GM18499 (cell line): ENCODE measurements around the gene FLYWCH1.
"Not testable (repeated sequence)": the region's sequence is repeated elsewhere in the genome, so short reads cannot be mapped to it uniquely, and the experiment has no call there.

Experiments used
- ATAC-seq: cut with Tn5 transposase; IDR thresholded peaks from one replicate; pipeline ENCODE4 v1.9.1; 2021; ENCODE audit warnings: moderate number of reproducible peaks; ENCODE audit not compliant: insufficient read depth, unreplicated experiment

FLYWCH1 gene

GRCh38 chr16:2898831-2899563, 12.7 kb upstream of the FLYWCH1 start:
- ATAC-seq, result no peak

GRCh38 chr16:2899564-2900072, 12.1 kb upstream of the FLYWCH1 start:
- no peak for ATAC-seq

- no peak for ATAC-seq
Measured at GRCh38 chr16:2900526-2901075, 11.1 kb upstream of the FLYWCH1 start.

- no peak for ATAC-seq
Measured at GRCh38 chr16:2902337-2903130, 9.2 kb upstream of the FLYWCH1 start.

GRCh38 chr16:2904100-2904921, 7.4 kb upstream of the FLYWCH1 start:
- ATAC-seq, result no peak

GRCh38 chr16:2904922-2905240, 6.8 kb upstream of the FLYWCH1 start:
- peak; percentile 15 for ATAC-seq

- ATAC-seq, result peak; percentile 71
Measured at GRCh38 chr16:2905241-2905987, 6.3 kb upstream of the FLYWCH1 start.

GRCh38 chr16:2905988-2906387, 5.7 kb upstream of the FLYWCH1 start:
- no peak for ATAC-seq

GRCh38 chr16:2907084-2907753, 4.5 kb upstream of the FLYWCH1 start:
- not testable (repeated sequence) for ATAC-seq

- no peak for ATAC-seq
Measured at GRCh38 chr16:2910441-2910969, 1.2 kb upstream of the FLYWCH1 start.

GRCh38 chr16:2912330-2913199, 834 bp downstream of the FLYWCH1 start:
- ATAC-seq, result no peak

- no peak for ATAC-seq
Measured at GRCh38 chr16:2913603-2914002, 1.9 kb downstream of the FLYWCH1 start.

- no peak for ATAC-seq
Measured at GRCh38 chr16:2914233-2914632, 2.5 kb downstream of the FLYWCH1 start.

- no peak for ATAC-seq
Measured at GRCh38 chr16:2915196-2915929, 3.6 kb downstream of the FLYWCH1 start.

GRCh38 chr16:2919511-2920255, 8.0 kb downstream of the FLYWCH1 start:
- no peak for ATAC-seq

GRCh38 chr16:2923481-2923880, 11.8 kb downstream of the FLYWCH1 start:
- no peak for ATAC-seq
